Loucy (cell line): ENCODE data around the gene STXBP4.

Source experiments
- H2AFZ ChIP-seq: fragments of 200-600 bp; sonication (generic); 2 replicates; pipeline ENCODE4 v1.6.0; 2016; ENCODE audit warnings: antibody characterized with exemption, mild to moderate bottlenecking, low read length, moderate library complexity
- H3F3A ChIP-seq: fragments of 200-600 bp; 2 replicates; pipeline ENCODE4 v1.6.0; 2016; ENCODE audit warnings: antibody characterized with exemption, low read depth, mild to moderate bottlenecking
- H3K27me3 ChIP-seq: fragments of 200-600 bp; sonication (generic); 2 replicates; pipeline ENCODE4 v1.6.1; 2014; ENCODE audit warnings: low read length, mild to moderate bottlenecking; ENCODE audit not compliant: insufficient read depth, poor library complexity, severe bottlenecking
- H3K36me3 ChIP-seq: fragments of 200-600 bp; sonication (generic); 2 replicates; pipeline ENCODE4 v1.6.1; 2016; ENCODE audit warnings: low read length; ENCODE audit not compliant: insufficient read depth
- H3K4me1 ChIP-seq: fragments of 200-600 bp; sonication (generic); 2 replicates; pipeline ENCODE4 v1.5.1; 2014; ENCODE audit warnings: low read length, mild to moderate bottlenecking; ENCODE audit not compliant: insufficient read depth, poor library complexity, severe bottlenecking
- H3K4me2 ChIP-seq: fragments of 200-600 bp; sonication (generic); 2 replicates; pipeline ENCODE4 v1.6.0; 2014; ENCODE audit warnings: antibody characterized with exemption, low read length, low read depth, mild to moderate bottlenecking; ENCODE audit not compliant: poor library complexity, severe bottlenecking
- H3K4me3 ChIP-seq: fragments of 200-600 bp; sonication (generic); 2 replicates; pipeline ENCODE4 v1.5.1; 2014; ENCODE audit warnings: low read length, mild to moderate bottlenecking, mixed read lengths; ENCODE audit not compliant: poor library complexity, severe bottlenecking
- H3K79me2 ChIP-seq: fragments of 200-600 bp; sonication (generic); 2 replicates; pipeline ENCODE4 v1.6.1; 2014; ENCODE audit warnings: low read length; ENCODE audit not compliant: insufficient read depth
- H3K9ac ChIP-seq: fragments of 200-600 bp; sonication (generic); 2 replicates; pipeline ENCODE4 v1.6.0; 2014; ENCODE audit warnings: mild to moderate bottlenecking, low read depth, low read length, moderate library complexity; ENCODE audit not compliant: poor library complexity, severe bottlenecking
- H3K9me2 ChIP-seq: fragments of 200-600 bp; sonication (generic); replicated peaks from 2 replicates; pipeline ENCODE4 v1.6.1; 2016; ENCODE audit warnings: low read depth, low read length, mixed read lengths
- H3K9me3 ChIP-seq: fragments of 200-600 bp; sonication (generic); 2 replicates; pipeline ENCODE4 v1.6.1; 2014; ENCODE audit warnings: mild to moderate bottlenecking, antibody characterized with exemption, low read length, low read depth; ENCODE audit not compliant: insufficient read depth
- H4K20me1 ChIP-seq: fragments of 200-600 bp; sonication (generic); 2 replicates; pipeline ENCODE4 v1.6.0; 2014; ENCODE audit warnings: antibody characterized with exemption, low read length, mild to moderate bottlenecking; ENCODE audit not compliant: insufficient read depth, poor library complexity, severe bottlenecking
- EZH2phosphoT487 ChIP-seq: fragments of 200-600 bp; IDR thresholded peaks from 2 replicates; pipeline ENCODE4 v1.6.1; 2018; ENCODE audit warnings: antibody characterized with exemption, mild to moderate bottlenecking, moderate library complexity, borderline replicate concordance
- TF ChIP-seq, protein P1 (sequence below): fragments of 200-600 bp; sonication (generic); conservative IDR thresholded peaks from 2 replicates; pipeline ENCODE4 v1.5.1; 2014; ENCODE audit warnings: mild to moderate bottlenecking, antibody characterized with exemption, low read length

STXBP4 gene

GRCh38 chr17:55171634-55172328 lies 203.2 kb downstream of the STXBP4 start:
- TF ChIP-seq, protein P1, sequence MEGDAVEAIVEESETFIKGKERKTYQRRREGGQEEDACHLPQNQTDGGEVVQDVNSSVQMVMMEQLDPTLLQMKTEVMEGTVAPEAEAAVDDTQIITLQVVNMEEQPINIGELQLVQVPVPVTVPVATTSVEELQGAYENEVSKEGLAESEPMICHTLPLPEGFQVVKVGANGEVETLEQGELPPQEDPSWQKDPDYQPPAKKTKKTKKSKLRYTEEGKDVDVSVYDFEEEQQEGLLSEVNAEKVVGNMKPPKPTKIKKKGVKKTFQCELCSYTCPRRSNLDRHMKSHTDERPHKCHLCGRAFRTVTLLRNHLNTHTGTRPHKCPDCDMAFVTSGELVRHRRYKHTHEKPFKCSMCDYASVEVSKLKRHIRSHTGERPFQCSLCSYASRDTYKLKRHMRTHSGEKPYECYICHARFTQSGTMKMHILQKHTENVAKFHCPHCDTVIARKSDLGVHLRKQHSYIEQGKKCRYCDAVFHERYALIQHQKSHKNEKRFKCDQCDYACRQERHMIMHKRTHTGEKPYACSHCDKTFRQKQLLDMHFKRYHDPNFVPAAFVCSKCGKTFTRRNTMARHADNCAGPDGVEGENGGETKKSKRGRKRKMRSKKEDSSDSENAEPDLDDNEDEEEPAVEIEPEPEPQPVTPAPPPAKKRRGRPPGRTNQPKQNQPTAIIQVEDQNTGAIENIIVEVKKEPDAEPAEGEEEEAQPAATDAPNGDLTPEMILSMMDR, result no peak
- TF ChIP-seq EZH2phosphoT487, result no peak
- no peak overlapping the region for H3K4me3 ChIP-seq
- H4K20me1 ChIP-seq, result no peaks in the 10 kb centered on the region
- no peak overlapping the region for H2AFZ ChIP-seq
- no peak overlapping the region for H3K4me2 ChIP-seq
- H3K9me2 ChIP-seq, result no peaks in the 10 kb centered on the region
- H3K9ac ChIP-seq, result no peak overlapping the region
- H3K9me3 ChIP-seq, result no peaks in the 10 kb centered on the region
- peaks cover 38% of the 10 kb centered on the region for H3K4me1 ChIP-seq
- no peaks in the 10 kb centered on the region for H3K36me3 ChIP-seq
- H3F3A ChIP-seq, result no peaks in the 10 kb centered on the region
- no peaks in the 10 kb centered on the region for H3K27me3 ChIP-seq
- no peaks in the 10 kb centered on the region for H3K79me2 ChIP-seq

DNA sequence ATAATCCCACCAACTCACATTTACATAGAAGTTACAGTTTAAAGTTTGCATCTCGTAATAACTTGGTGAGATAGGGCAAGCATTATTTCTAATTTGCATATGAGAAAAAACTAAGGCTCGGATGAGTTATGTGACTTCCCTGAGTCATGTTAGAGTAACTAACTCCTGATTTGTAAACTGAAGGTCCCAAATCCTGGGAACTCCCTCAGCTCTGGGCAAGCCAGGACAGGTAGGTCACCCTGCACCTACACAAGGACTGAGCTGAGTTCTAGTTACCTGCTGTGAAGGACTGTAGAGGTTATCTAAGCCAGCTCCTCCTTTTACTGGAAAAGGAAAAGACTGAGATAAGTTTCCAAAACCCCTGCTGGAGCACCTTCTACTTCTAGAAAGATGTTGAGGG lies 204.0 kb downstream of the STXBP4 start:
- Histone ChIP-seq H3K4me1 (peaks cover 37% of the 10 kb centered on the region), H3K9me3 (no peaks in the 10 kb centered on the region), H3K9ac (no peak overlapping the region), H3K79me2 (no peaks in the 10 kb centered on the region), H3K9me2 (no peaks in the 10 kb centered on the region), H4K20me1 (no peaks in the 10 kb centered on the region), H3F3A (no peaks in the 10 kb centered on the region), H2AFZ (no peak overlapping the region), H3K27me3 (no peaks in the 10 kb centered on the region), H3K4me2 (no peak overlapping the region), H3K4me3 (no peak overlapping the region), H3K36me3 (no peaks in the 10 kb centered on the region)
- no peak for TF ChIP-seq EZH2phosphoT487
- TF ChIP-seq, protein P1, result no peak

- Histone ChIP-seq H3F3A (no peaks in the 10 kb centered on the region), H3K79me2 (no peaks in the 10 kb centered on the region), H3K27me3 (no peaks in the 10 kb centered on the region), H3K4me2 (no peak overlapping the region), H3K4me1 (peaks cover 27% of the 10 kb centered on the region), H3K9me2 (no peaks in the 10 kb centered on the region), H3K36me3 (no peaks in the 10 kb centered on the region), H2AFZ (no peak overlapping the region), H3K4me3 (no peak overlapping the region), H4K20me1 (no peaks in the 10 kb centered on the region), H3K9ac (no peak overlapping the region), H3K9me3 (no peaks in the 10 kb centered on the region)
- TF ChIP-seq, protein P1, result no peak
- TF ChIP-seq EZH2phosphoT487, result no peak
Observed at GRCh38 chr17:55174133-55174532, 205.6 kb downstream of the STXBP4 start.
